ENCODE results near the gene COPB2.
"Not testable (repeated sequence)": the region's sequence is repeated elsewhere in the genome, so short reads cannot be mapped to it uniquely, and the experiment has no call there.

The COPB2 gene

GRCh38 chr3:139378587-139379241 is 10.7 kb downstream of the COPB2 start:
- DNase-seq (ENCODE audit: low spot score): peak; percentile 29

GRCh38 chr3:139377378-139377777 is 12.1 kb downstream of the COPB2 start:
- DNase-seq (ENCODE audit: low spot score): no peak

GRCh38 chr3:139374099-139374498 is 15.3 kb downstream of the COPB2 start:
- no peak for DNase-seq (ENCODE audit: low spot score)

DNA sequence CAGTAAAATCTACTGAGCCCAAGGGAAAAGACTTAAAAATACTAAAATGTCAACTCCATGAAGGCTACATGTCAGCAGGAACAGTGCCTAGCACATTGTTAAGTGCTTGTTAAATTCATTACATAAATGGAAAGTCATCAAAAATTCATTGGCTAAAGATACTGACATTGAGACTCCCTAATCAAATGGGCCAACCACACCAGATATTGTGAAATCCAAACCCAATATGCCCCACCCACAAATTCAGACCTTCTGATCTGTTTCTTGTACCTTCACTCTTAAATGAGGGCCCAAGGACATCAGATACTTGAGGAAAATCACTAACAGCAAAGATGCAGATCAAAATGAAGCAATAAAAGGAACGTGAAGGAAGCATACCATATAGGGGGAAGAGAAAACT is 24.9 kb downstream of the COPB2 start:
- DNase-seq (ENCODE audit: low spot score): no peak

DNA sequence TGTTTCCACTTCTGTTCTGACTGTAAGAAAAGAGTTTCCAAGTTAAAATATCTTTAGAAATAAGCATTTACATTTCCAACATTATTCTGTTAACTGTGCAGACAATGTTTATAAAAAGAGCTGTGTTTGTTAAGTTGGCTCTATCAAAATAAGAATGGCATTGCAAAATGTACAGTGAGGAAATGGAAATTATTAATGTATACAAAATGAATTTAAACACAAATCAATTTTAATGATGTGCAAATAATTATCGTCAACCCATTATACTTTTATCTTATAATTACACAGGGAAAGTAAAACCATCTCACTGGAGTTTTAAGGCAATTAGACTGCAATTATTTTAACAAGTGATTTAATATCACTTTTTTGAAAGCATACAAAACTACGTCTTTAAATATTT is 28.2 kb downstream of the COPB2 start:
- no peak for DNase-seq (ENCODE audit: low spot score)

- DNase-seq (ENCODE audit: low spot score): peak; percentile 73
Measured at GRCh38 chr3:139358841-139359562, 30.4 kb downstream of the COPB2 start.

GRCh38 chr3:139357899-139358298 is 31.5 kb downstream of the COPB2 start:
- no peak for DNase-seq (ENCODE audit: low spot score)

DNA sequence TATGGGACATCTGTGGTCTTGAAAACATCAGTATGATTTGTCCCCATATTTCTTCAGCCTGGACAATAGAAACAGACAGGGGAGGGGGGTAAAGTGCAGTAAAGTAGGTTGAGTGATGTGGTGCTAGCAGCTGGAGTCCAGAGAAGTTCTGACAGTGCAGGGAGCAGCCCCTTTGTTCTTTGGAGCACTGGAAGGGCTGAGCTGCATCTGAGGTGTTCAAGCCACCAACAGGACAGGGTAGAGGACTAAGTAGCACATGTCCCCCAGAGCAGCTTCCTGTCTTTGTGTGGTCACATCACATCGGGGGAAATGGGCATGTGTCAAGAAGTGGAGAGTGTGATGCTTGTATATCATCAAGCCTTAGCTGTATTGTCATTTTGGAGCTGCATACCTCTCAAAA is 33.6 kb downstream of the COPB2 start:
- DNase-seq (ENCODE audit: low spot score): no peak

GRCh38 chr3:139355476-139355875 is 34.0 kb downstream of the COPB2 start:
- DNase-seq (ENCODE audit: low spot score): peak; percentile 66

DNA sequence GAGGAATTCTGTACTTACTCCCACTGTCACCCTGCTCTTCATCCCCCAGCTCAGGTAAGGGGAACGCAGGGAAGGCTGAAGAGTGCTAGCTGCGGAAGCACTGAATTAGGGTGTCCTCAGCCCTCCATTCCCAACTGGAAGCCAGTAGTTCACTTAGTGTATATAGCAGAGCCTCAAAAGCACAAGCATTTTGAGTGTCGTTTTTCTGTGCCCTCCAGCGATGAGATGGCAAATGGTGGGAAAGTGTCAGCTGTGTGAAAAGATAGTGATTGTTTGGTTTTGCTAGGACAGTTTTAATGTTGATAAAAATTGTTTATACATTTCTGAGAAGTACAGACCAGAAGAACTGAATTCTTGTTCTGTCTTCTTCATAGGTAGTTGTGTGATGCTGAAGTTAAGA is 34.8 kb downstream of the COPB2 start:
- no peak for DNase-seq (ENCODE audit: low spot score)

DNA sequence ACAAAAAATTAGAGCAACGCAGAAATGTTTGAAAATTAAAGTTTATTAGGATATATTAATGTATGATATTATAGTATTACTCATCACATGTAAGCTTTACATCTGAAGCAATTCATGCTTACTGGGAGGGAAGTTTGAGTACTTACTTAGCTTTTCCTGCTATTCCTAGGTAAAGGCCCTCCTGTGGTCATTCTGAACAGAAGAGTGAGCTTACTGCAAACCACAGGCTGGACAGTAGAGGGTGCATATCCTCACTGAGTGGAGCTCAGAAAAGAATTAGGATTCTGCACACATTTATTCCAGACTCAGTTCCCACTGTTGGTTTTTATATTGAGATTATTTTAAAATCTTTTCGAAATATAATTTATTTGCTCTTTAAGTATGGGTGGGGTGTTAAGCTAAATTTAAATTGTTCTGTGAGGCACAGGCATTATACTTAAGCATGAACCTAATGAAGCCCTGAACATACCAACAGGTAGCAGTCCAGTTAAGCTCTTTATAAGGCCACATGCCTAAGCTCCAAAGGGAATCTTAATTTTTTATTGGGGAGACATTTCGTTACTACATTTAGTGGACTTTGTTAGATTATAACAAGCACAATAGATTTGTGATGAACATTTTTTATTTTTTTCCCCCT is 35.4 kb downstream of the COPB2 start:
- DNase-seq (ENCODE audit: low spot score): peak; percentile 77

GRCh38 chr3:139346771-139347170 is 42.7 kb downstream of the COPB2 start:
- DNase-seq (ENCODE audit: low spot score): no peak

- DNase-seq (ENCODE audit: low spot score): peak; percentile 98
Measured at GRCh38 chr3:139343895-139344856, 45.3 kb downstream of the COPB2 start, which contains the start of gene MRPS22. MRPS22 (plus strand) TSS chr3:139344020; CDS start chr3:139344027, 7 bp downstream.

DNA sequence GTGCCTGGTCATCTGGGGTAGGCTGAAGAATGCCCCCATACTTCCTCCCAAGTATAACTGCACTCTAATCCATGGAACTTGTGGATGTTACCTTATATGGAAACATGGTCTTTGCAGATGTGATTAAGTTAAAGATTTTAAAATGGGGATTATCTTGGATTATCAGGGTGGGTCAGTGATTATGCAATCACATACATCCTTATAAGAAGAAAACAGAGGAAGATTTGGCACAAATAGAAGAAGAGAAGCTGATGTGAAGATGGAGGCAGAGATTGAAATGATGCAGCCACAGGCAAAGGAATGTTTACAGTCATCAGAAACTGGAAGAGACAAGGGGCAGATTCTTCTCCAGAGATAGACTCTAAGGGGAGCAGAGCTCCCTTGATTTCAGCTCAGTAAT is 47.4 kb downstream of the COPB2 start:
- no peak for DNase-seq (ENCODE audit: low spot score)

DNA sequence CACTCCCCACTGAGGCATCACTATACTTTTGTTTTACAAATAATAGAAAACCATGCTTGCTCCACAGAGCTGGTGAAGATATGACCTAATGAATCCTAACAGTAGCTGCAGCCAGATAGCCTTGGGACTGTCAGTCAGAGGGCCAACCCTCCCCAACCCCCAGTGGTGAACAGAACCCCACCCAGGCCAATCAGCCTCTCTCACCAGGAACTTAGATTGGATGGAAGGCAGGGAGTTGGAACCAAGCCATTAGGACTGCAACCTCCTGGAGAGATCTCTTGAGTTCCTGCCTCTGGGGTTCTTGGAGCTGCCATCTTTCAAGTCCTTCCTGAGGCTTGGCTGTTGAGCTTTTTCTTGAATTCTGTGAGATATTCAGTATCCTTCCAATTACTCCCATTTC is 48.7 kb downstream of the COPB2 start:
- DNase-seq (ENCODE audit: low spot score): no peak

DNA sequence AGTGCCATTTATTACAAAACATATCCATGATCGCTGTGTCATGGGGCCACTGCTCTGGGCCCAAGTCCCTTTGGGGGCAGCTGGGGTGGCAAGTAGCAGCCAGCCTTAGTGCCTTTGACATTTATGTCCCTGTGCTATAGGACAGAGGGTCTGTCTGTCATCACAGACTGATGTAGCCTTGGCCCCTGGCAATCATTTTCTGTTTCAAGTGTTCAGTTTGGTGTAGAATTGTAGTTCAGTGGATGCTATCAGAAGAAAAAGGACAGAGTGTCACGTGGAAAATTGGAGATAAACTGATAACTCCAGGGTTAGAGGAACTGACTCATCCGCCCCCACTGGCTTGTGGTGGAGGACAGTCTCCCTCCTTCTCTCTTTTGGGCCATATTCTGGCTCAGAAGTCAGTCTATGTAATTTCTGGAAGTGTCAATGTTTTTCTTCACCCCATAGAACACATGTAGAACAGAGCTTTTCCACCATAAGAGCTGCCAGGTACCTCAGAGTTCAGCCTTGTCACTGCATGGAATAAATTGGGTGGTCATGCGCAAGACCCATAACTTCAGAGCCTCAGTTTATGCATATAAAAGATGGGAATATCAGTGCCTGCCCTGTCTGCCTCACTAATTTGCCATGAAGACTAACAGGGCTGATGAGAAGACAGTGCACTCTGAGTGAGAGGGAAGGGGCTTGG is 50.1 kb downstream of the COPB2 start:
- peak; percentile 64 for DNase-seq (ENCODE audit: low spot score)

DNA sequence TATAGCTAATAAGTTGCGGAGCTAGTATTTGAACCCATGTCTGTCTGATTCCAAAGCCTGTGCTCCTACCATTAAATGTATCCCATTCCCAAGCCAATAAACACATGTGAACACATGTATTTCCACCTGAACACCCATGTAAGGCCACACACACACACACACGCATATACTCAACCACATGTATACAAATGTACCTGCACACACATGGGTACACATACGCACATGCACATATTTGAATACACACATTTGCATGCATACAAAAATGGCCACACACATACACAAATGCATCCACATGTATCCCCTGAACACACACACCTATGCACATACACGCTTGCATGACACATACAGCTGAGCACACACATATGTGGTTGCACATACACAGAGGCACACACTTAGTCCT is 51.0 kb downstream of the COPB2 start:
- no peak for DNase-seq (ENCODE audit: low spot score)

GRCh38 chr3:139334675-139335074 is 54.8 kb downstream of the COPB2 start:
- DNase-seq (ENCODE audit: low spot score): not testable (repeated sequence)

- no peak for DNase-seq (ENCODE audit: low spot score)
Measured at GRCh38 chr3:139332092-139332491, 57.4 kb downstream of the COPB2 start.

GRCh38 chr3:139329364-139329850 is 60.0 kb downstream of the COPB2 start:
- peak; percentile 97 for DNase-seq (ENCODE audit: low spot score)

DNA sequence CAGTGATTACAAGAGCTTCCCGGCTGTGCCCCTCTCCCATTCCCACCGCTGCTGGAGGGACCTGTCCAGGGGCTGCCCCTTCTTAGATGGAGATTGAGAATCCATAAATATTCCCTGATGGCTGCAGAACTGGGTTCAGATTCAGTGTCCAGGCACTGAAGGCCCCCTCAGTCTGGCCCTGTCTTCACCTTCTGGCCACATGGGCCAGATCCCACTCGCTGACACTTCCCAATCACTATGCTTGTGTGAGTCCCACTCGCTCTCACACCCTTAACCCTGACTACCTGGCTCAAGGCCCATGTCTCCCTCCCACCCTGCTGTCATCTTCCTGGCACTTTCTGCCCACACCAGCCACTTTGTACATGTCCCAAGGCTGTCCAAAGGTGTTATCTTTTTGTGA is 61.1 kb downstream of the COPB2 start:
- DNase-seq (ENCODE audit: low spot score): no peak
